Fibroblast of the aortic adventitia (primary cell): ENCODE measurements around the gene MOV10. TPM values are rescaled to one million over a fixed set of nuclear protein-coding genes. Genes with fewer than 3 reads are reported as not detected.

Experiments
- DNase-seq: peaks from one replicate; pipeline ENCODE4 v3.0.0-alpha.2; 2010; ENCODE audit warnings: low read depth
- H3K4me3 ChIP-seq: 2 replicates; pipeline ENCODE4 v1.5.1; 2011; ENCODE audit warnings: low read depth, mild to moderate bottlenecking, control low read depth, low read length, moderate library complexity
- CTCF ChIP-seq: IDR thresholded peaks from 2 replicates; pipeline ENCODE4 v1.5.1; 2011; ENCODE audit warnings: mild to moderate bottlenecking, low read length, control low read depth, inconsistent platforms; ENCODE audit not compliant: insufficient read depth
- total RNA-seq: library from RNA; depleted of rRNA; stranded (reverse); fragments of >200 nt; gene quantifications from 2 replicates; pipeline ENCODE4 v1.2.3, GENCODE V29; 2012; ENCODE audit warnings: low replicate concordance

The MOV10 gene
- total RNA-seq, 1 donor, result 31.5 TPM

DNA sequence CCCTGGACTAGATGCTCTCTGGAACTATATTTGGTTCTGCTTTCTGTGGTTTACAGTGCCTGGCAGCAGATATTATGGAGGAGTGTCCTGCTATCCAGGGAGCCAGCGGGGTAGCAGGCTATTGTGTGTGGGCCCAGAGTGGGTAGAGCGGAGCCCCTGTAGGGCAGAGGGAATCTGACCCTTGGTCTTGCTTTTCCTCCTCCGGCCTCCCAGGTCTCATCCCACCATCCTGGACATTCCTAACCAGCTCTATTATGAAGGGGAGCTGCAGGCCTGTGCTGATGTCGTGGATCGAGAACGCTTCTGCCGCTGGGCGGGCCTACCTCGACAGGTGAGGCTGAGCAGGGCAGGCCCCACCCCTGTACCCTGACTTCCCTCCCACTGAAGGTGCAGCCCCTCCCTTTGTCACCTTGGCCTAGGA is 23.3 kb downstream of the MOV10 start:
- no peak for TF ChIP-seq CTCF
- no peak overlapping the region for H3K4me3 ChIP-seq
- DNase-seq, result no peak

GRCh38 chr1:112698366-112699310 is 24.2 kb downstream of the MOV10 start:
- no peak overlapping the region for H3K4me3 ChIP-seq
- no peak for DNase-seq

DNA sequence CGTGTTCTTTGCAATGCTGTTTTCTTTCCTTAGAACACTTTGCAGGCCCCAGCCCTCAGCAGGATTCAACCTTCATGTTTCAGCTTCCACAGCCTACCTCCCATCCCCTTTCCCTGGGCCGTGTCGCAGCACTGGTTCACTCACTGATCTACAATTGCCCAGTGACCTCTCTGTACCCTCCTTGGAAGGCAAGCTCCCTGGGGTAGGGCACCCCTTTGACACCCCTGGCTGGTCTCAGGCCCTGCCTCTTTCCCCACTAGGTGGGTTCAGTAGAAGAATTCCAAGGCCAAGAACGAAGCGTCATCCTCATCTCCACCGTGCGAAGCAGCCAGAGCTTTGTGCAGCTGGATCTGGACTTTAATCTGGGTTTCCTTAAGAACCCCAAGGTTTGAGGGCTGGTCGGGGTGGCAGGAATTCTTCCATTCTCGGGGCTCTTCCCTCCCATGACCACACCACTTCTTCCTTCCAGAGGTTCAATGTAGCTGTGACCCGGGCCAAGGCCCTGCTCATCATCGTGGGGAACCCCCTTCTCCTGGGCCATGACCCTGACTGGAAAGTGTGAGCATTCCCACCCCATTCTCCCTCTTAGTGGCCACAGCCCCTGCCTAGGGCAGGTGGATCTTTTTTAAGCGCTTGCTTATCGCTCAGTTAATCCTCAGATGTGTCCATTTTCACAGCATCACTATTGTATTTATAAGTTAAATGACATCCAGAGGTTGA is 25.1 kb downstream of the MOV10 start:
- no peak overlapping the region for H3K4me3 ChIP-seq
- no peak for TF ChIP-seq CTCF
- DNase-seq, result no peak

More at GRCh38 chr1:112698366-112699310, 24.2 kb downstream of the MOV10 start:
- no peak for TF ChIP-seq CTCF

DNA sequence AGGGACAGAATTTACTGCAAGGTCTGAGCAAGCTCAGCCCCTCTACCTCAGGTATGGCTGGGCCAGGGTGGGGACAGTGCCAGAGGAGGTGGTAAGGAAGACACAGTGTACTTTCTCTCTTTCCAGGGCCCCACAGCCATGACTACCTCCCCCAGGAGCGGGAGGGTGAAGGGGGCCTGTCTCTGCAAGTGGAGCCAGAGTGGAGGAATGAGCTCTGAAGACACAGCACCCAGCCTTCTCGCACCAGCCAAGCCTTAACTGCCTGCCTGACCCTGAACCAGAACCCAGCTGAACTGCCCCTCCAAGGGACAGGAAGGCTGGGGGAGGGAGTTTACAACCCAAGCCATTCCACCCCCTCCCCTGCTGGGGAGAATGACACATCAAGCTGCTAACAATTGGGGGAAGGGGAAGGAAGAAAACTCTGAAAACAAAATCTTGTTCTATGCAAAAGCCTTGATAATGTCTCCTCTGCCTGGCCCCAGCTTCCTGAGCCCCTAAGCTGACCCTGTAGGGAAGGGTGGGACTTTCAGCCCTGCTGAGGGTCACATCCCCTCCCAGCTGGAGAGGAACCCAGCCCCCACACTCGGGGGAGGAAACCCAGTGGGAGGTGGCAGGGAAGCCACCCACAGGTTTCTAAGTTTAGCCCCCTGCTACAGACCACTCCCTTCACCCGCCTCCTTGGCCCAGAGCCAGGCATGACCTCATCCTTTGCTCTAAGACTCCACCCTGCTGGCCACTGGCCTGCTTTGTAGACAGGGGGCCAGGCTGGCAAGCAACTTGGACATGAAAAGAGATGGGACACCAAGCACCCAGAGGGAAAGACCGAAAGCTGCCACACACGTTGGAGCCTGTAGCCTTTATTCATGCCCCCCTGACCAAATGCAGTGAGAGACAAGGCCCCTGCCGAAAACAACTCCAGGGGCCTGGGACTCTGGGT is 26.1 kb downstream of the MOV10 start:
- peak; percentile 96 for DNase-seq
- no peak for TF ChIP-seq CTCF
- no peak overlapping the region for H3K4me3 ChIP-seq

DNA sequence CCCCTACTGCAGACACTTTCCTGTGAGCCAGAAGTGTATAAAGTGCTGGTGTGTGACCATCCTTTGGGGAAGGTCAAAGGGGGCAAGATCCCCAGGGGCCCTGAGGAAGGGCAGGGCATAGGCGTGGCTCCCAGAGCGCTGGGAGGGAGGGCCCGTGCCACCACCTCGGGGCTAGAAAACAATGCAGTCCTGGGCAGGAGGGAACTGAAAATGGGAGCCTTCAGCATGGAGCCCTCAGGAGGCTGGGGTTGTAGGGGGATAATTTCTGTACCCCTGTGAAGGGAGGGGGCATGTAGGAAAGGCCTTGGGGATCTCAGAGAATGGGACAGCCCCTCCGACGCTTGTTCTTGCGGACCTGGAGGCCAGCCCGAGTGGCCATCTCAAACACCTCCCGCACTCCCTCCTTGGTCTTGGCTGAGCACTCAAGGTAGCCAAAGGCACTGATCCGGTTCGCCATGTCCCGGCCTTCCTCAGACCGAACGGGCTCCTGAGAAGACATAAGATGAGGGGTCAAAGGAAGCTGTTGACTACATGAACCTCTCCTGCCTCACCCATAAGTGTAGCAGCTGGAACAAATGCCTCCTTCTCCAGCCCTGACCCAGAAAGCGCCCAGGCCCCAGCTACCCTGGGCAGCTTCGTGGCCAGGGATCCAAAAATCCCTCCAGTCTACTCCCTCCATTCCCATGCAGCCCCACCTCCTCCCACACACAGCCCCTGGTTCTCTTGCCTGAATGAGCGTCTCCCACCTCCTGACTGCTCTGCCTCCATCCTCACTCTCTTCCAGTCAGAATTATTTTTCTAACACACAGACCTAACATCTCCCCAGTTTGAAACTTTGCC is 27.0 kb downstream of the MOV10 start:
- DNase-seq, result no peak
- H3K4me3 ChIP-seq, result no peak overlapping the region
- TF ChIP-seq CTCF, result no peak
